ENCODE data around the gene IFI27L1.

DNA sequence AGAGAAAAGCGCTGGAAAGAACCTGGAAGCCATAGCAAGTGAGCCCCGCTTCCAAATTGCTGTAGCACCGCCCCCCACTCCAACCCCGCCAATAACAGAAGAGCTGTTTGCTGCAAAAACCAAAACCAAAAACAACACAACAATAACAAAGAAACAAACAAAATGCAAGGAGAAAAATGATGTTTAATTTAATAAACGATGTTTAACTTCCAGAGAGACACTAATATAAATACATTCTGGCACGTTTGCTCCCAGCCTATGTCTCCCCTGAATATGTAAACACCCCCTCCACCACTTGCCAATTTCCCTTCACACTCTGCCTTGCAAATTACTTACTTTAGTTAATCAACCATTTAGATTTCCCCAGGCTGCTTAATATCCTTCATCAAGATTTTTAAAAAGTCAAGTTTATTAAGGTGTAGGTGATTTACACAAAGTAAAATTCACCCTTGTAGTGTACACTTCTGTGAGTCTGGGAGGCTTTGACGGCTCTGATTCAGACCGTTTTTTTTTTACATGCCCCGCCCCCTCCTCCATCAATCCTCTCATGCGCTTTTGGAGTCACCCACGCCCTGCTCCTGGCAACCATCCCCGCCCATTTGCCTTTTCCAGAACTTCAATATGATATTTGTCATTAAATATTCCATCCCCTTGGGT is 48.8 kb downstream of the IFI27L1 start:
- TF ChIP-seq JUND (IDR thresholded peaks at IDR 0.05) (no peak), SP1 (IDR thresholded peaks at IDR 0.05; ENCODE audit: low read depth) (no peak), EZH2phosphoT487 (IDR thresholded peaks at IDR 0.05; ENCODE audit: borderline replicate concordance) (no peak), EZH2 (IDR thresholded peaks at IDR 0.05) (no peak), ZNF274 (IDR thresholded peaks at IDR 0.05; ENCODE audit: low read depth, low read length) (no peak), SIN3A (IDR thresholded peaks at IDR 0.05; ENCODE audit: low read depth) (no peak), POLR2A (IDR thresholded peaks at IDR 0.05; ENCODE audit: borderline replicate concordance, extremely low read depth, insufficient read depth, insufficient read length) (no peak)
- TF ChIP-seq, protein P1, sequence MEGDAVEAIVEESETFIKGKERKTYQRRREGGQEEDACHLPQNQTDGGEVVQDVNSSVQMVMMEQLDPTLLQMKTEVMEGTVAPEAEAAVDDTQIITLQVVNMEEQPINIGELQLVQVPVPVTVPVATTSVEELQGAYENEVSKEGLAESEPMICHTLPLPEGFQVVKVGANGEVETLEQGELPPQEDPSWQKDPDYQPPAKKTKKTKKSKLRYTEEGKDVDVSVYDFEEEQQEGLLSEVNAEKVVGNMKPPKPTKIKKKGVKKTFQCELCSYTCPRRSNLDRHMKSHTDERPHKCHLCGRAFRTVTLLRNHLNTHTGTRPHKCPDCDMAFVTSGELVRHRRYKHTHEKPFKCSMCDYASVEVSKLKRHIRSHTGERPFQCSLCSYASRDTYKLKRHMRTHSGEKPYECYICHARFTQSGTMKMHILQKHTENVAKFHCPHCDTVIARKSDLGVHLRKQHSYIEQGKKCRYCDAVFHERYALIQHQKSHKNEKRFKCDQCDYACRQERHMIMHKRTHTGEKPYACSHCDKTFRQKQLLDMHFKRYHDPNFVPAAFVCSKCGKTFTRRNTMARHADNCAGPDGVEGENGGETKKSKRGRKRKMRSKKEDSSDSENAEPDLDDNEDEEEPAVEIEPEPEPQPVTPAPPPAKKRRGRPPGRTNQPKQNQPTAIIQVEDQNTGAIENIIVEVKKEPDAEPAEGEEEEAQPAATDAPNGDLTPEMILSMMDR (IDR thresholded peaks at IDR 0.05 in 2 of 3, conservative IDR thresholded peaks at IDR 0.05 in 1 of 3; ENCODE audit: borderline replicate concordance in 1 of 3, insufficient read depth in 1 of 3, low read depth in 2 of 3, low read length in 2 of 3), result no peak; a peak in 1 of 6 replicates

Data from HCT116 (cell line).